GM10847 (cell line): ENCODE results near the gene RIC1.

Experiments used
- POLR2A ChIP-seq: IDR thresholded peaks from 2 replicates; pipeline ENCODE4 v1.6.1; 2011; ENCODE audit not compliant: insufficient read length; ENCODE audit errors: extremely low read depth

Gene RIC1

DNA sequence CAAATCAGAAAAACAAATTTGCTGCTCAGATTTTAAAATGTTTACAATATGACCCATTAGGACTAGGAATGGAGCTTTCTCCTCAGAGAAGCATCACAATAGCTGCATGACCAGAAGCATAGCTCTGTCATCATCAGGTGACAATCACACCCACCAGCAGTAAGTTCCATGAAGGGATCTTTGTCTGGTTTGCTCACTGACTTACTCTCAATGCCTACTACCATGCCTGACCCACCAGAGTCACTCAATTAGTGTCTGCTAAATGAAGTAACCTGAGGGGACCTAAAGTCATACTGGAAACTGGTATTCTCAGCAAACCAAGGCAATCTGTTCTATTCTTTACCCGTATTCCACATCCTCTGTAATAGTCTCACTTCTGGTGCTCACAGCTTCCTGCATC, 196.3 kb downstream of the RIC1 start:
- TF ChIP-seq POLR2A: no peak
